Muscle of leg (tissue), 11 donors: Measurements from ENCODE around the gene EEF1AKMT1. TPM values are rescaled to one million over a fixed set of nuclear protein-coding genes. Genes with fewer than 3 reads are reported as not detected.

Experiments used
- DNase-seq: peaks from one replicate; pipeline ENCODE4 v3.0.0; 2013
- H3K27ac ChIP-seq: one replicate; pipeline ENCODE4 v1.5.1; 2013; ENCODE audit warnings: mild to moderate bottlenecking, low read length, control low read depth
- H3K27me3 ChIP-seq: one replicate; pipeline ENCODE4 v1.6.1; 2013; ENCODE audit warnings: low read length; ENCODE audit not compliant: control insufficient read depth, insufficient read depth
- H3K36me3 ChIP-seq: one replicate; pipeline ENCODE4 v1.6.1; 2013; ENCODE audit warnings: low read length; ENCODE audit not compliant: control insufficient read depth, insufficient read depth
- H3K4me1 ChIP-seq: one replicate; pipeline ENCODE4 v1.6.1; 2013; ENCODE audit warnings: low read length; ENCODE audit not compliant: control insufficient read depth, insufficient read depth
- H3K4me3 ChIP-seq: one replicate; pipeline ENCODE4 v1.5.1; 2013; ENCODE audit warnings: low read length, control low read depth
- H3K9me3 ChIP-seq: replicated peaks from 2 replicates; pipeline ENCODE4 v1.6.1; 2013; ENCODE audit warnings: low read depth, low read length; ENCODE audit not compliant: control insufficient read depth
- WGBS: methylation state at CpG from one replicate; pipeline ENCODE4 v1.1.5; 2013; ENCODE audit warnings: missing lambda C conversion rate; ENCODE audit not compliant: insufficient coverage; 5-methylcytosine and 5-hydroxymethylcytosine counted together
- polyA plus RNA-seq, 8 donors: library from polyadenylated mRNA; unstranded; fragments of 120-200 nt; gene quantifications; one replicate each; pipeline versions ENCODE4 v1.2.1 to v1.2.3, GENCODE V29; 2013; ENCODE audit warnings: inconsistent platforms in 1 of 8, low replicate concordance in 1 of 8; ENCODE audit not compliant: insufficient read length in 8 of 8, insufficient read depth in 1 of 8
- total RNA-seq: library from RNA; stranded (reverse); fragments of 120-200 nt; gene quantifications from one replicate; pipeline ENCODE4 v1.2.4, GENCODE V29; 2013

The EEF1AKMT1 gene
- total and polyA plus RNA-seq, 9 donors = 9.3 to 16.0 (median 11.3) TPM

GRCh38 chr13:20780317-20780716 is 6.6 kb upstream of the EEF1AKMT1 start:
- Histone ChIP-seq H3K4me3 (no peak overlapping the region), H3K9me3 (no peaks in the 10 kb centered on the region), H3K27me3 (no peaks in the 10 kb centered on the region), H3K4me1 (no peaks in the 10 kb centered on the region), H3K27ac (no peak overlapping the region), H3K36me3 (peaks cover 21% of the 10 kb centered on the region)
- no CpG with 5 or more reads among the region's 1 CpG for WGBS
- no peak for DNase-seq

- Histone ChIP-seq H3K27ac (no peak overlapping the region), H3K36me3 (peaks cover 16% of the 10 kb centered on the region), H3K4me1 (no peaks in the 10 kb centered on the region), H3K4me3 (no peak overlapping the region), H3K9me3 (no peaks in the 10 kb centered on the region), H3K27me3 (no peaks in the 10 kb centered on the region)
- no CpG with 5 or more reads among the region's 7 CpGs for WGBS
- DNase-seq = no peak
Observed at GRCh38 chr13:20779405-20779804, 5.6 kb upstream of the EEF1AKMT1 start.

- WGBS = no CpG with 5 or more reads among the region's 1 CpG
- no peak overlapping the region for H3K27ac ChIP-seq
- H3K36me3 ChIP-seq = peaks cover 8% of the 10 kb centered on the region
- H3K4me3 ChIP-seq = no peak overlapping the region
- no peak for DNase-seq
- H3K27me3 ChIP-seq = no peaks in the 10 kb centered on the region
- H3K4me1 ChIP-seq = no peaks in the 10 kb centered on the region
- no peaks in the 10 kb centered on the region for H3K9me3 ChIP-seq
Observed at GRCh38 chr13:20778311-20778710, 4.5 kb upstream of the EEF1AKMT1 start.

- WGBS = no CpG with 5 or more reads among the region's 1 CpG
- Histone ChIP-seq H3K27me3 (no peaks in the 10 kb centered on the region), H3K9me3 (no peaks in the 10 kb centered on the region), H3K4me3 (no peak overlapping the region), H3K4me1 (peaks cover 9% of the 10 kb centered on the region), H3K36me3 (peaks cover 5% of the 10 kb centered on the region), H3K27ac (no peak overlapping the region)
- DNase-seq = no peak
Observed at GRCh38 chr13:20776751-20777150, 3.0 kb upstream of the EEF1AKMT1 start.

- Histone ChIP-seq H3K4me3 (no peak overlapping the region), H3K27me3 (no peaks in the 10 kb centered on the region), H3K9me3 (no peaks in the 10 kb centered on the region), H3K36me3 (peaks cover 3% of the 10 kb centered on the region), H3K4me1 (peaks cover 9% of the 10 kb centered on the region), H3K27ac (no peak overlapping the region)
- DNase-seq = no peak
- no CpG with 5 or more reads among the region's 2 CpGs for WGBS
Observed at GRCh38 chr13:20775961-20776360, 2.2 kb upstream of the EEF1AKMT1 start.

GRCh38 chr13:20774746-20775145 is 985 bp upstream of the EEF1AKMT1 start:
- no peak for DNase-seq
- Histone ChIP-seq H3K4me1 (peaks cover 9% of the 10 kb centered on the region), H3K27ac (no peak overlapping the region), H3K4me3 (no peak overlapping the region), H3K36me3 (peaks cover 5% of the 10 kb centered on the region), H3K27me3 (no peaks in the 10 kb centered on the region), H3K9me3 (peaks cover 7% of the 10 kb centered on the region)
- WGBS = no CpG with 5 or more reads among the region's 1 CpG

- H3K9me3 ChIP-seq = peaks cover 27% of the 10 kb centered on the region
- peaks cover 11% of the 10 kb centered on the region for H3K36me3 ChIP-seq
- H3K27me3 ChIP-seq = no peaks in the 10 kb centered on the region
- peak overlapping the region; percentile 93 for H3K27ac ChIP-seq
- 94% methylated on average over 4 of the region's 10 CpGs for WGBS
- H3K4me1 ChIP-seq = peaks cover 9% of the 10 kb centered on the region
- peak overlapping the region; percentile 73 for H3K4me3 ChIP-seq
- DNase-seq = no peak
Observed at GRCh38 chr13:20772401-20773131, 1.2 kb downstream of the EEF1AKMT1 start.

GRCh38 chr13:20769834-20770233 is 3.9 kb downstream of the EEF1AKMT1 start:
- Histone ChIP-seq H3K27me3 (no peaks in the 10 kb centered on the region), H3K9me3 (peaks cover 31% of the 10 kb centered on the region), H3K4me3 (no peak overlapping the region), H3K36me3 (peaks cover 11% of the 10 kb centered on the region), H3K27ac (no peak overlapping the region), H3K4me1 (peaks cover 9% of the 10 kb centered on the region)
- WGBS = no CpG with 5 or more reads among the region's 1 CpG
- no peak for DNase-seq

GRCh38 chr13:20769091-20769490 is 4.7 kb downstream of the EEF1AKMT1 start:
- Histone ChIP-seq H3K4me1 (peaks cover 9% of the 10 kb centered on the region), H3K27me3 (no peaks in the 10 kb centered on the region), H3K9me3 (peaks cover 31% of the 10 kb centered on the region), H3K27ac (no peak overlapping the region), H3K36me3 (peaks cover 11% of the 10 kb centered on the region), H3K4me3 (no peak overlapping the region)
- peak; percentile 13 for DNase-seq
- WGBS = 89% methylated on average over 1 of the region's 2 CpGs

- Histone ChIP-seq H3K27me3 (no peaks in the 10 kb centered on the region), H3K27ac (no peak overlapping the region), H3K9me3 (peaks cover 31% of the 10 kb centered on the region), H3K4me1 (peaks cover 3% of the 10 kb centered on the region), H3K36me3 (peaks cover 11% of the 10 kb centered on the region), H3K4me3 (no peak overlapping the region)
- WGBS = no CpG with 5 or more reads among the region's 2 CpGs
- DNase-seq = no peak
Observed at GRCh38 chr13:20767309-20767943, 6.3 kb downstream of the EEF1AKMT1 start.
